HepG2 (cell line): Measurements from ENCODE around the gene DCTN2. TPM values are rescaled to one million over a fixed set of nuclear protein-coding genes. Genes with fewer than 3 reads are reported as not detected.

Source experiments
- ATAC-seq: fragments of 200-7000 bp; cut with Tn5 transposase; 3 replicates; pipeline ENCODE4 v1.9.1; 2020; ENCODE audit warnings: mild to moderate bottlenecking, moderate library complexity
- BruUV-seq: library from RNA; stranded (reverse); fragments of 400-500 nt; replicated peaks from 2 replicates; lab custom pipeline; 2021; lab: Mats Ljungman, UMichigan
- CTCF ChIA-PET: fragments of 300-600 bp; formaldehyde crosslinking; extraction: SDS; loops from one replicate; lab custom pipeline; 2021; ENCODE audit warnings: low total read pairs, inconsistent platforms, low intra/inter-chr PET ratio; lab: Yijun Ruan, JAX
- POLR2A ChIA-PET: fragments of 350-600 bp; sonication (Branson Sonifier 250); formaldehyde crosslinking; loops from one replicate; lab custom pipeline; 2020; ENCODE audit warnings: antibody characterized with exemption, inconsistent platforms; lab: Yijun Ruan, JAX
- DNase-seq: peaks from one replicate; pipeline ENCODE4 v3.0.0-alpha.2; 2015; ENCODE audit warnings: low spot score
- FAIRE-seq: peaks from 3 replicates; lab custom pipeline; 2011; peaks lifted over from hg19 to GRCh38; lab: Jason Lieb, UNC
- H2AFZ ChIP-seq: one replicate; pipeline ENCODE4 v1.6.1; 2011; ENCODE audit warnings: low read length, inconsistent platforms
- H3K27ac ChIP-seq: fragments of 300-600 bp; 3 replicates; pipeline ENCODE4 v1.8.0; 2011; ENCODE audit warnings: mixed run types, mild to moderate bottlenecking, mixed read lengths, low read length, inconsistent platforms; ENCODE audit not compliant: insufficient read depth; ENCODE audit errors: extremely low read length
- H3K27me3 ChIP-seq, 2 experiments: fragments of 200-600 bp in 1 of 2; 2 replicates in 1 of 2; 3 replicates in 1 of 2; pipeline versions ENCODE4 v1.6.0 to v1.8.0; 2011; ENCODE audit warnings: low read length in 2 of 2, mild to moderate bottlenecking in 2 of 2, moderate library complexity in 2 of 2, inconsistent platforms in 1 of 2; ENCODE audit not compliant: insufficient read depth in 2 of 2, control insufficient read depth in 1 of 2
- H3K36me3 ChIP-seq, 2 experiments: fragments of 200-600 bp in 1 of 2; replicated peaks in 1 of 2; 2 replicates in 1 of 2; 3 replicates in 1 of 2; pipeline versions ENCODE4 v1.5.1 to v1.8.0; 2011; ENCODE audit warnings: low read length in 2 of 2, inconsistent platforms in 1 of 2; ENCODE audit not compliant: insufficient read depth in 2 of 2, control insufficient read depth in 1 of 2
- H3K4me1 ChIP-seq: 2 replicates; pipeline ENCODE4 v1.5.1; 2012; ENCODE audit warnings: low read length, inconsistent platforms; ENCODE audit not compliant: insufficient read depth
- H3K4me2 ChIP-seq: 2 replicates; pipeline ENCODE4 v1.6.0; 2011; ENCODE audit warnings: low read depth, low read length, inconsistent platforms
- H3K4me3 ChIP-seq, 3 experiments: fragments of 200-600 bp in 1 of 3; sonication (generic), shearing (Covaris generic) in 1 of 3; replicated peaks in 1 of 3; 2 replicates each; pipeline ENCODE4 v1.5.1; 2011 to 2016; ENCODE audit warnings: low read length in 3 of 3, inconsistent platforms in 2 of 3, low read depth in 2 of 3, mild to moderate bottlenecking in 2 of 3, control low read depth in 1 of 3, mixed read lengths in 1 of 3; ENCODE audit not compliant: insufficient read depth in 1 of 3
- H3K79me2 ChIP-seq: one replicate; pipeline ENCODE4 v1.6.1; 2011; ENCODE audit warnings: low read length, inconsistent platforms; ENCODE audit not compliant: insufficient read depth
- H3K9ac ChIP-seq: 2 replicates; pipeline ENCODE4 v1.6.0; 2011; ENCODE audit warnings: mild to moderate bottlenecking, low read depth, low read length, inconsistent platforms; ENCODE audit not compliant: insufficient read depth
- H3K9me3 ChIP-seq: 2 replicates; pipeline ENCODE4 v1.5.1; 2012; ENCODE audit warnings: mild to moderate bottlenecking, low read length
- H4K20me1 ChIP-seq: 2 replicates; pipeline ENCODE4 v1.6.0; 2011; ENCODE audit warnings: inconsistent platforms, mild to moderate bottlenecking, low read length, moderate library complexity; ENCODE audit not compliant: insufficient read depth
- POLR2A ChIP-seq, 2 experiments: IDR thresholded peaks; 2 replicates each; pipeline ENCODE4 v1.6.1; 2011; ENCODE audit warnings: low read depth in 2 of 2, low read length in 2 of 2, mild to moderate bottlenecking in 1 of 2, moderate library complexity in 1 of 2; ENCODE audit not compliant: insufficient read depth in 1 of 2
- POLR2G ChIP-seq: fragments of 200-400 bp; formaldehyde crosslinking; IDR thresholded peaks from 2 replicates; pipeline ENCODE4 v1.6.1; 2018; ENCODE audit warnings: mild to moderate bottlenecking, low read depth, low read length, moderate library complexity
- SAP130 ChIP-seq: IDR thresholded peaks from 2 replicates; pipeline ENCODE4 v1.6.1; 2016; ENCODE audit warnings: low read depth
- ZNF296 ChIP-seq: sonication (generic); formaldehyde crosslinking; conservative IDR thresholded peaks from 2 replicates; pipeline ENCODE4 v1.5.0; 2020; ENCODE audit warnings: mild to moderate bottlenecking, missing genetic modification reagents
- WGBS: methylation state at CpG from one replicate; pipeline ENCODE4 v1.1.6; 2017; ENCODE audit warnings: low lambda C conversion rate; 5-methylcytosine and 5-hydroxymethylcytosine counted together
- in situ Hi-C: cut with HindIII; loops from 2 replicates; pipeline ENCODE4 v1.10.0; 2017; ENCODE audit warnings: low pct_unique_long_range_greater_than_20kb; ENCODE audit not compliant: extremely low pct_ligation_motif_present
- intact Hi-C: fragments of 100-400 bp; cut with micrococcal nuclease; formaldehyde crosslinking; loops from one replicate; pipeline ENCODE4 v1.10.0; 2022; ENCODE audit not compliant: unreplicated experiment
- polyA plus RNA-seq, 8 experiments: library from polyadenylated mRNA; depleted of rRNA in 3 of 8; stranded (reverse) in 7 of 8; unstranded in 1 of 8; fragments of >200 nt; fragmentation: Illumina TruSeq in 4 of 8; extraction: Trizol in 4 of 8; gene quantifications; 2 replicates each; pipeline versions ENCODE4 v1.2.1 to v1.2.3, GENCODE V29; 2011 to 2016; ENCODE audit warnings: low read depth in 4 of 8, missing spikeins in 1 of 8, mixed read lengths in 1 of 8; ENCODE audit not compliant: insufficient read depth in 1 of 8
- total RNA-seq, 5 experiments: library from RNA; depleted of rRNA; stranded (reverse); fragments of >200 nt; fragmentation: Illumina TruSeq; extraction: Trizol; gene quantifications; 2 replicates each; pipeline ENCODE4 v1.2.3, GENCODE V29; 2016; ENCODE audit warnings: low read depth in 1 of 5

DCTN2 gene
- total and polyA plus RNA-seq, 2 of the 13 experiments (the other 11 are each of a cell fraction or from before 2014, with no cell fraction given) = 72.0 to 77.4 TPM

DNA sequence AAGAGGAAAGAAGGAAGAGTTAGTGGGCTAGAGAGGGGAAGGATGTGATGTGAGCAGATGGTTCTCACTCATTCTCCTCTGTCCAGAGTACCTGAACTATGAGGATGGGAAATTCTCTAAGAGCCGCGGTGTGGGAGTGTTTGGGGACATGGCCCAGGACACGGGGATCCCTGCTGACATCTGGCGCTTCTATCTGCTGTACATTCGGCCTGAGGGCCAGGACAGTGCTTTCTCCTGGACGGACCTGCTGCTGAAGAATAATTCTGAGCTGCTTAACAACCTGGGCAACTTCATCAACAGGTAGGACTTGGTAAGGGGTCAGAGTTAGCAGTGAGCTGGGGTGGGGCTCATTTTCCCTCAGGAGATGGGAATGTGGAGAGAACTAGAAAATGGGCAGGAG lies 34.3 kb downstream of the DCTN2 start:
- ATAC-seq (peak; percentile 9; the same call in 2 of the 3 replicates), DNase-seq (no peak), FAIRE-seq (no peak)
- 98% methylated on average over 6 of the region's 6 CpGs for WGBS
- no peak overlapping the region for H3K27ac ChIP-seq
- no peak overlapping the region for H2AFZ ChIP-seq
- in situ Hi-C loops (no loop called here), intact Hi-C loops (no loop called here)
- 0 out of 2 replicates have a peak, but pooled peaks cover 2% of the 10 kb centered on the region for H3K4me1 ChIP-seq
- H3K36me3 ChIP-seq = peaks cover 30 to 79% of the 10 kb centered on the region in 2 experiments
- ChIA-PET POLR2A (interaction anchor here (1.2 kb wide), 1 partner anchor 8 kb away, joined by 4 read pairs; the partner anchor contains the start of gene DDIT3), CTCF (no interaction called here)
- H4K20me1 ChIP-seq = peaks cover 10% of the 10 kb centered on the region; the same call in 1 of the 2 replicates
- H3K4me2 ChIP-seq = no peak overlapping the region
- no peaks in the 10 kb centered on the region for H3K27me3 ChIP-seq
- 0 out of 2 replicates have a peak, but pooled peaks have one; percentile 34 for TF ChIP-seq POLR2G
- TF ChIP-seq SAP130 (CRISPR knock-in tag) = no peak
- no peak overlapping the region for H3K9ac ChIP-seq
- no TSS peak for BruUV-seq
- no peaks in the 10 kb centered on the region for H3K9me3 ChIP-seq
- H3K4me3 ChIP-seq = no peak overlapping the region
- no peaks in the 10 kb centered on the region for H3K79me2 ChIP-seq

DNA sequence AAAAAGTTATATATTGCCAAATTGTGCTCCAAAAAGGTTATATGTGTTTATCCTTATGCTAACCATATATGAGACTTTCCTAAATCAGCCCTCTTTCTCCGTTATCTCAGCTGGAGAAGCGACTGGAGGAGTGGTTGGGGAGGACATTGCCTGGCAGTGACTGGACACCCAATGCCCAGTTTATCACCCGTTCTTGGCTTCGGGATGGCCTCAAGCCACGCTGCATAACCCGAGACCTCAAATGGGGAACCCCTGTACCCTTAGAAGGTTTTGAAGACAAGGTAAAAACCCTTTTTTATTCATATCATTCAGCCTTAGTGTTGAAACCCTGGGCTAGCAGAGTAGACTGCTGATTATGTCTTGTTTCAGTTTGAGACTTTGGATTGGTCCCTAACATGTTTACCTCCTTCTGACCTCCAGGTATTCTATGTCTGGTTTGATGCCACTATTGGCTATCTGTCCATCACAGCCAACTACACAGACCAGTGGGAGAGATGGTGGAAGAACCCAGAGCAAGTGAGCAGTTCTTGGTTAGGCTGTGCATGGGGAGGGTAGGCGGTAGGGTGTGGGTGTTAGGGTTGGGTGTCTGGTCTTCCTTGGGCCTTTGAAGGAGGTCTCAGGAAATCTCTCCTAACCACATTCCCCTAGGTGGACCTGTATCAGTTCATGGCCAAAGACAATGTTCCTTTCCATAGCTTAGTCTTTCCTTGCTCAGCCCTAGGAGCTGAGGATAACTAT lies 35.2 kb downstream of the DCTN2 start:
- H3K9me3 ChIP-seq = no peaks in the 10 kb centered on the region
- WGBS = 98% methylated on average over 7 of the region's 7 CpGs

More for the DNA sequence above, 35.2 kb downstream of the DCTN2 start:
- Histone ChIP-seq H4K20me1 (peaks cover 5% of the 10 kb centered on the region; the same call in 1 of the 2 replicates), H3K4me2 (no peak overlapping the region)
- POLR2A ChIA-PET = interaction anchor here (0.7 to 2.5 kb wide), 3 partner anchors 9 to 215 kb away, joined by 3 to 12 read pairs (median 4); partner anchors contain the start of gene DDIT3
- intact Hi-C loops = no loop called here
- no peak for FAIRE-seq
- no peak for TF ChIP-seq ZNF296 (CRISPR knock-in tag)
- TF ChIP-seq POLR2A (IDR thresholded peaks at IDR 0.05; ENCODE audit: insufficient read depth in 1 of 2, low read depth in 2 of 2, low read length in 2 of 2) = peak in 1 of 2 experiments; percentile 30; a peak in 1 of 4 replicates
- TF ChIP-seq, all 625 proteins: peak for 1
- in situ Hi-C loops = no loop called here
- DNase-seq = no peak
- BruUV-seq = no TSS peak
- no peak overlapping the region for H2AFZ ChIP-seq
- CTCF ChIA-PET = no interaction called here
- peaks cover 26 to 70% of the 10 kb centered on the region in 2 experiments for H3K36me3 ChIP-seq
- H3K9ac ChIP-seq = no peak overlapping the region
- no peak overlapping the region for H3K4me3 ChIP-seq
- no peak for ATAC-seq
- no peaks in the 10 kb centered on the region for H3K4me1 ChIP-seq
- H3K27me3 ChIP-seq = no peaks in the 10 kb centered on the region
- H3K79me2 ChIP-seq = no peaks in the 10 kb centered on the region
- no peak overlapping the region for H3K27ac ChIP-seq
